ENCODE measurements around the gene STRN4. TPM values are rescaled to one million over a fixed set of nuclear protein-coding genes. Genes with fewer than 3 reads are reported as not detected.
"Not testable (repeated sequence)": the region's sequence is repeated elsewhere in the genome, so short reads cannot be mapped to it uniquely, and the experiment has no call there.

The STRN4 gene
- total RNA-seq, 2 experiments from 2014 or later: 75.1 to 78.5 TPM

DNA sequence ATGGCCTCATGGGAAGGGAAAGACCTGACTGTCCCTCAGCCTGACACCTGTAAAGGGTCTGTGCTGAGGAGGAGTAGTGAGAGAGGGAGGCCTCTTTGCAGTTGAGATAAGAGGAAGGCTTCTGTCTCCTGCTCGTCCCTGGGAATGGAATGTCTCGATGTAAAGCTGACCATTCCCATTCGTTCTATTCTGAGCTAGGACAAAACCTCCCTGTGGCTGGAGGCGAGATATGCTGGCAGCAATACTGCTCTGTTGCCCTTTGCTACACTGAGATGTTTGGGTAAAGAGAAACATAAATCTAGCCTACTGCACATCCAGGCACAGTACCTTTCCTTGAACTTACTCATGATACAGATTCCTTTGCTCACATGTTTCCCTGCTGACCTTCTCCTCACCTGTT is 22.5 kb upstream of the STRN4 start:
- ChIA-PET POLR2A (interaction anchor here (1.3 to 2.3 kb wide), 3 partner anchors 16 to 25 kb away, joined by 3 to 6 read pairs (median 4); partner anchors contain the start of gene SLC1A5), CTCF (interaction anchor here (1.4 to 5.7 kb wide), 4 partner anchors 13 to 72 kb away, joined by 6 to 90 read pairs (median 18); no protein-coding TSS in a partner anchor)
- not testable (repeated sequence) for H3K27me3 Mint-ChIP-seq; DNase-seq; H3K27ac Mint-ChIP-seq; H3K4me3 Mint-ChIP-seq; H3K36me3 Mint-ChIP-seq (ENCODE audit: low read depth); H3K9me3 Mint-ChIP-seq
- peaks cover 10% of the 10 kb centered on the region for H3K4me1 Mint-ChIP-seq

DNA sequence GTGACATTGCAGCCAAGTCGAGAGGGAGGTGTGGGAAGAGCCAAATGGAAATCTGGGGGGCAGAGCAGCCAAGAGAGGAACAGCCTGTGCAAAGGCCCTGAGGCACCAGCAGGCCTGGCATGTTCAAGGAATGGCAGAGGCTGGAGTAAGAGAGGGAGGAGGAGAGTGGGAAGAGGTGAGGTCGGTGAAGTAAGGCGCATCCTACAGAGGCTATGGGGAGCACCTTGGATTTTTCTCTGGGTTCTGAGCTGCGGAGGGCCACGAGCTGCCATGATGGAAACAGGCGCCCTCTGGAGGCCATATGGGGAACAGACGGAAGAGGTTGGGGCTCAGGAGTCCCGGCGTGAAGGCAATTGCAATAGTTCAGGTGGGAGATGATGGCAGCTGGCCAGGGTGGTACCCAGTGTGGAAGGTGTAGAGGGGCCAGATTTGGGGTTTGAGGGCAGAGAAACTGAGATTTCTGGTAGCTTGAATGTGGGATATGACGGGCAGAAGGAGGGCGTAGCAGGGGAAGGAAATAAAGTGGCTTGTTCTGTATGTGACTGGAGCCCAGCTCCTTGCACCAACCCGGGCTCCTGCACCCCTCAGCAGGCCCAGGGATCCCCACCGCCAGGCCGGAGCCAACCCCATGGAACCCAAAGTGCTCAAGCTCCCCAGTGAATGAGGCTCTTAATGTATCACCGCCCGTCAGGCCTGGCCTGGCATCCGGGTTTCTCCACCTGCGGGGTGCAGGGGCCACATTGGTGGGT is 20.5 kb upstream of the STRN4 start:
- DNase-seq: peak; percentile 73
- H3K27me3 Mint-ChIP-seq: no peaks in the 10 kb centered on the region
- ChIA-PET POLR2A (interaction anchor here (1.3 to 3.0 kb wide), 3 partner anchors 9 to 21 kb away, joined by 4 to 16 read pairs (median 12); partner anchors contain the start of gene SLC1A5), CTCF (interaction anchor here (0.6 to 5.7 kb wide), 29 partner anchors 11 to 394 kb away, joined by 3 to 90 read pairs (median 4); partner anchors contain the start of genes AP2S1 and SLC1A5)
- no peak overlapping the region for H3K27ac Mint-ChIP-seq
- H3K4me1 Mint-ChIP-seq: peaks cover 4% of the 10 kb centered on the region
- no peak overlapping the region for H3K4me3 Mint-ChIP-seq
- H3K9me3 Mint-ChIP-seq: no peaks in the 10 kb centered on the region
- no peaks in the 10 kb centered on the region for H3K36me3 Mint-ChIP-seq (ENCODE audit: low read depth)

DNA sequence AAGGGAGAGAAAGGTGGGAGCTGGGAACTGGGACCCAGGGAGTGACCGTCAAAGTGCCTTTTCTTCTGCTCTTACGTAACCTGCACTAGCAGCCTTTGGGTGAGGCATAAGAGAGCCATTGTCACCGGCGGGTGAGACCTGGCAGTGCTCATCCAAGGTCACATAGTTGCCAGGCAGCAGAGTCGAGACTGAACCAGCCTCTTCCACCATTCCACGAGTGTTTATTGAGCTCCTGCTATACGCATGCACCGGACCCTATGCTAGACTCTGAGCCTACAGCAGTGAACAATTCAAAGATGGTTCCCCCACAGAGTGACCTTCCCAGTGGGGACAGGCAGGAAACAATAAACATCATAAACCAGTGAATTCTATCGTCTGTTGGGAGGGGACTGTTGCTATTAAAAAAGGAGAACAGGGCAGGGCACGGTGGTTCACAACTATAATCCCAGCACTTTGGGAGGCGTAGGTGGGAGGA is 18.6 kb upstream of the STRN4 start:
- Mint-ChIP-seq H3K27me3 (no peaks in the 10 kb centered on the region), H3K9me3 (no peaks in the 10 kb centered on the region), H3K27ac (no peak overlapping the region), H3K36me3 (ENCODE audit: low read depth) (no peaks in the 10 kb centered on the region), H3K4me1 (peaks cover 4% of the 10 kb centered on the region), H3K4me3 (no peak overlapping the region)
- CTCF ChIA-PET: interaction anchor here (1.4 to 5.7 kb wide), 7 partner anchors 9 to 76 kb away, joined by 3 to 90 read pairs (median 13); no protein-coding TSS in a partner anchor
- POLR2A ChIA-PET: interaction anchor here (0.8 to 3.0 kb wide), 2 partner anchors 20 to 75 kb away, joined by 4 to 16 read pairs; no protein-coding TSS in a partner anchor
- no peak for DNase-seq

DNA sequence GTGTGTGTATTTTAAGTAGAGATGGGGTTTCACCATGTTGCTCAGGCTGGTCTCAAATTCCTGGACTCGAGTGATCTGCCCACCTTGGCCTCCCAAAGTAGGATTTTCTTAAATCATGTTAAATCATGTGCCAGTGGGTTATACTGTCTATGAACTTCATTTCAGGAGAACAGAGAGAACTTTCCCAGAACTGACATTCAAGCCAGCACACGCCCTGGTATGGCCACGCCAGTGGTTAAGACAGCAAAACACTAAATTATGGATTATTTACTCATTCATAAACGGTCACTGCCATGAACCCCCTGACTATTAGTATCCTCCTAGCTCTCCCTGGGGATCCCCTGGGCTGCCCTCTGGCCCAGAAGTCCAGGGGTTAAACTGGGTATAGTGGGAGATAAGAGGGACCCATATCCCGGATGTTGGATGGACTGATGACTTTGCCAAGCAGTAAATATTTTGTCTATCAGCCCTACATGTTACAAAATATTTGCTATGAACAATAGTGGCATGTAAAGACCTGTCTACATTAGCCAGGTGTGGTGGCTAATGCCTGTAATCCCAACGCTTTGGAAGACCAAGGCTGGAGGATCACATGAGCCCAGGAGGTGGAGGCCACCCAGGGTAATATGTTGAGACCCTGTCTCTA is 16.1 kb upstream of the STRN4 start:
- CTCF ChIA-PET: interaction anchor here (1.0 kb wide), 1 partner anchor 78 kb away, joined by 4 read pairs; no protein-coding TSS in a partner anchor
- POLR2A ChIA-PET: no interaction called here
- H3K4me1 Mint-ChIP-seq: peaks cover 9% of the 10 kb centered on the region
- DNase-seq: no peak
- no peak overlapping the region for H3K27ac Mint-ChIP-seq
- H3K36me3 Mint-ChIP-seq (ENCODE audit: low read depth): peaks cover under 1% of the 10 kb centered on the region
- no peaks in the 10 kb centered on the region for H3K27me3 Mint-ChIP-seq
- no peak overlapping the region for H3K4me3 Mint-ChIP-seq
- H3K9me3 Mint-ChIP-seq: no peaks in the 10 kb centered on the region

DNA sequence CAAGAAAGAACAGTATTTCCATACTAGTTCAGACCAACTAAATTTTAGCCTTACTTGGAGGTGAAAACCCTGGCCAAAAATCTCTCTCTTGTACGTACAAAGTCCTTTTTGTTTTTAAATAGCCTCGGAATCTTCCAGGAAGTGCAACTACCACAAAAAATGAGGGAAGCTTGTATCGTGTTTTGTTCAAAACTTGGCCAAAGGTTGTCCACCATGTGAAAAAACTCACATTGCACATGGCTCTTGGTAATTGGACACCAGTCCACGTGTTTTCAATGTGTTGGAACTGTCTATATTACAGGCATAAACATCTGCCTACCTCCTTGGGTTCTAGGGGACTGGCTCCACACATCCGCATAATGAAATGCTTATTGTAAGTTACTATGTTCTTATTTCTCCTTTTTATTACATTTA is 15.2 kb upstream of the STRN4 start:
- Mint-ChIP-seq H3K4me3 (no peak overlapping the region), H3K9me3 (no peaks in the 10 kb centered on the region), H3K36me3 (ENCODE audit: low read depth) (peaks cover 10% of the 10 kb centered on the region), H3K27ac (no peak overlapping the region), H3K4me1 (peaks cover 9% of the 10 kb centered on the region), H3K27me3 (no peaks in the 10 kb centered on the region)
- DNase-seq: no peak
- ChIA-PET POLR2A (interaction anchor here (1.3 kb wide), 1 partner anchor 27 kb away, joined by 4 read pairs; the partner anchor contains the start of gene SLC1A5), CTCF (interaction anchor here (0.8 to 1.0 kb wide), 2 partner anchors 79 kb away, joined by 3 to 4 read pairs; no protein-coding TSS in a partner anchor)

DNA sequence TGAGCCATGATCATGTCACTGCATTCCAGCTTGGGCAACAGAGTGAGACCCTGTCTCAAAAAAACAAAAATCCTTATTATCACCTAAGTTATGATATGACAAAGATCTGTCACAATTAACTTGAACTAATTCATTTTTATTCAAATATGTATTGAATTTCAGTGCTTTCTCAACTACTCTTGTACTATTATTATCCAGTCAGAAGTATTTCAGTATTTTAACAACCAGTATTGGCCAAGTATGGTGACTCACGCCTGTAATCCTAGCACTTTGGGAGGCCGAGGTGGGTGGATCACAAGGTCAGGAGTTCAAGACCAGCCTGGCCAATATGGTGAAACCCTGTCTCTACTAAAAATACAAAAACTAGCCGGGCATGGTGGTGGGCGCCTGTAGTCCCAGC is 14.6 kb upstream of the STRN4 start:
- H3K4me1 Mint-ChIP-seq: peaks cover 11% of the 10 kb centered on the region
- not testable (repeated sequence) for DNase-seq, H3K27ac Mint-ChIP-seq, H3K9me3 Mint-ChIP-seq, H3K4me3 Mint-ChIP-seq, H3K27me3 Mint-ChIP-seq
- ChIA-PET POLR2A (interaction anchor here (1.3 kb wide), 1 partner anchor 27 kb away, joined by 4 read pairs; the partner anchor contains the start of gene SLC1A5), CTCF (interaction anchor here (0.8 kb wide), 1 partner anchor 80 kb away, joined by 3 read pairs; no protein-coding TSS in a partner anchor)
- peaks cover 11% of the 10 kb centered on the region for H3K36me3 Mint-ChIP-seq (ENCODE audit: low read depth)

DNA sequence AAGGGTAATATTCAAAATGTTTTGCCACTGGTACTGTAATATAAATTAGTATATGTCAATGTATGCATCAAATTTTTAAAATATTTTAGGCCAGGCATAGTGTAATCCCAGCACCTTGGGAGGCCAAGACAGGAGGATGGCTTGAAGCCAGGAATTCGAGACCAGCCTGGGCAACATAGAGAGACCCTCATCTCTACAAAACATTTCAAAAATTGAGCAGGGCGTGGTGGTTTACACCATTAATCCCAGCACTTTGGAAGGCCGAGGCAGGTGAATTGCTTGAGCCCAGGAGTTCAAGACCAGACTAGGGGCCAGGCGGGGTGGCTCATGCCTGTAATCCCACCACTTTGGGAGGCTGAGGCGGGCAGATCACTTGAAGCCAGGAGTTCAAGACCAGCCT is 14.1 kb upstream of the STRN4 start:
- peaks cover 11% of the 10 kb centered on the region for H3K36me3 Mint-ChIP-seq (ENCODE audit: low read depth)
- DNase-seq: no peak
- no peak overlapping the region for H3K4me3 Mint-ChIP-seq
- H3K27ac Mint-ChIP-seq: no peak overlapping the region
- POLR2A ChIA-PET: interaction anchor here (1.3 kb wide), 1 partner anchor 28 kb away, joined by 4 read pairs; the partner anchor contains the start of gene SLC1A5
- H3K27me3 Mint-ChIP-seq: no peaks in the 10 kb centered on the region
- peaks cover 11% of the 10 kb centered on the region for H3K4me1 Mint-ChIP-seq
- no peaks in the 10 kb centered on the region for H3K9me3 Mint-ChIP-seq
- CTCF ChIA-PET: no interaction called here

DNA sequence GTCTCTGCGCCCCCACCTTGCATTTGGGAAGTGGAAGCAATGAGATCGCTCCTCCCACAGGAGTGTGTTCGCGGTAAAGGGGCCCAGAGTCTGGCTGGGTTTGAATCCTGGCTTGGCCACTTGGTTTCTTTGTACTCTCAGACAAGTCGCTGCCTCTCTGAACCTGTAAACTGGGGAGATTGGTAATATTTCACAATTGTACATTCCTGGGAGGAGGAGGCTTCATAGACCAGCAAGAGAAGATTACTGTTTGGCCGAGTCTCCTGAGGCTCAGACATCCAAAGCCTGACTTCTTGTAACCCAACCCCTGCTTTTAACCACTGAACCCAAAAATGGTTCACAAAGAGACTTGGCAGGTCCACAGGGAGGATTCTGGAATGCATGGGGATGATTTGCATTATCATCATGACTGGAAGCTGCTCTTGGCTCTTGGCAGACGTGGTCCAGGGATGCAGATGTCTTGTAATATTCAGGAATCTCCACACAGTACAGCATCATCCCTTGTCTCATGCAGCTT is 13.6 kb upstream of the STRN4 start:
- Mint-ChIP-seq H3K27ac (no peak overlapping the region), H3K9me3 (no peaks in the 10 kb centered on the region)
- CTCF ChIA-PET: no interaction called here

DNA sequence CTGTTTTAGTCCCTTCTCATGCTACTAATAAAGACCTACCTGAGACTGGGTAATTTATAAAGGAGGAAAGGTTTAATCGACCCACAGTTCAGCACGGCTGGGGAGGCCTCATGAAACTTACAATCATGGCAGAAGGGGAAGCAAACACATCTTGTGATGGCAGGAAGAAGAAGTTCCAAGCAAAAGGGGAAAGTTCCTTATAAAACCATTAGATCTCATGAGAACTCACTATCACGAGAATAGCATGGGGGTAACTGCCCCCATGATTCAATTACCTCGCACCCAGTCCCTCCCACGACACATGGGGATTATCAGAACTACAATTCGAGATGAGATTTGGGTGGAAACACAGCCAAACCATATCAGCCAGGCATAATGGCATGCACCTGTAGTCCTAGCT is 13.0 kb upstream of the STRN4 start:
- H3K4me3 Mint-ChIP-seq: no peak overlapping the region
- CTCF ChIA-PET: interaction anchor here (1.1 to 2.1 kb wide), 3 partner anchors 9 to 56 kb away, joined by 3 to 9 read pairs (median 3); no protein-coding TSS in a partner anchor
- peaks cover 11% of the 10 kb centered on the region for H3K36me3 Mint-ChIP-seq (ENCODE audit: low read depth)
- no peak overlapping the region for H3K27ac Mint-ChIP-seq
- H3K9me3 Mint-ChIP-seq: no peaks in the 10 kb centered on the region
- no peak for DNase-seq
- H3K27me3 Mint-ChIP-seq: no peaks in the 10 kb centered on the region
- peaks cover 11% of the 10 kb centered on the region for H3K4me1 Mint-ChIP-seq
- POLR2A ChIA-PET: interaction anchor here (1.2 kb wide), 1 partner anchor 28 kb away, joined by 3 read pairs; no protein-coding TSS in a partner anchor

More for the DNA sequence above, 13.6 kb upstream of the STRN4 start:
- no peaks in the 10 kb centered on the region for H3K27me3 Mint-ChIP-seq
- H3K36me3 Mint-ChIP-seq (ENCODE audit: low read depth): peaks cover 11% of the 10 kb centered on the region
- no peak for DNase-seq
- H3K4me3 Mint-ChIP-seq: no peak overlapping the region
- POLR2A ChIA-PET: no interaction called here
- H3K4me1 Mint-ChIP-seq: peaks cover 11% of the 10 kb centered on the region

DNA sequence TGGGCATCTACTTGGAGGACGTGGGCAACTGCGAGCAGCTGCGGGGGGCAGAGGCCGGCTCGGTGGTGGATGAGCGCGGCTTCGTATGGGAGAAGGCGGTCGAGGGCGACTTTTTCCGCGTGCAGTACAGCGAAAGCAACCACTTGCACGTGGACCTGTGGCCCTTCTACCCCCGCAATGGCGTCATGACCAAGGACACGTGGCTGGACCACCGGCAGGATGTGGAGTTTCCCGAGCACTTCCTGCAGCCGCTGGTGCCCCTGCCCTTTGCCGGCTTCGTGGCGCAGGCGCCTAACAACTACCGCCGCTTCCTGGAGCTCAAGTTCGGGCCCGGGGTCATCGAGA is 10.3 kb upstream of the STRN4 start:
- Mint-ChIP-seq H3K9me3 (no peaks in the 10 kb centered on the region), H3K36me3 (ENCODE audit: low read depth) (peaks cover 11% of the 10 kb centered on the region), H3K27ac (no peak overlapping the region), H3K4me3 (no peak overlapping the region), H3K27me3 (no peaks in the 10 kb centered on the region), H3K4me1 (peaks cover 19% of the 10 kb centered on the region)
- ChIA-PET CTCF (interaction anchor here (0.7 to 6.3 kb wide), 6 partner anchors 8 to 94 kb away, joined by 3 to 90 read pairs (median 8); partner anchors contain the start of gene AP2S1), POLR2A (interaction anchor here (2.1 kb wide), 1 partner anchor 84 kb away, joined by 11 read pairs; no protein-coding TSS in a partner anchor)
- no peak for DNase-seq

DNA sequence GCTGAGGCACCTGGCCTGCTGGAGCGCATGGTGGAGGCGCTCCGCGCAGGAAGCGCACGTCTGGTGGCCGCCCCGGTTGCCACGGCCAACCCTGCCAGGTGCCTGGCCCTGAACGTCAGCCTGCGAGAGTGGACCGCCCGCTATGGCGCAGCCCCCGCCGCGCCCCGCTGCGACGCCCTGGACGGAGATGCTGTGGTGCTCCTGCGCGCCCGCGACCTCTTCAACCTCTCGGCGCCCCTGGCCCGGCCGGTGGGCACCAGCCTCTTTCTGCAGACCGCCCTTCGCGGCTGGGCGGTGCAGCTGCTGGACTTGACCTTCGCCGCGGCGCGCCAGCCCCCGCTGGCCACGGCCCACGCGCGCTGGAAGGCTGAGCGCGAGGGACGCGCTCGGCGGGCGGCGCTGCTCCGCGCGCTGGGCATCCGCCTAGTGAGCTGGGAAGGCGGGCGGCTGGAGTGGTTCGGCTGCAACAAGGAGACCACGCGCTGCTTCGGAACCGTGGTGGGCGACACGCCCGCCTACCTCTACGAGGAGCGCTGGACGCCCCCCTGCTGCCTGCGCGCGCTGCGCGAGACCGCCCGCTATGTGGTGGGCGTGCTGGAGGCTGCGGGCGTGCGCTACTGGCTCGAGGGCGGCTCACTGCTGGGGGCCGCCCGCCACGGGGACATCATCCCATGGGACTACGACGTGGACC is 9.7 kb upstream of the STRN4 start:
- H3K9me3 Mint-ChIP-seq: no peaks in the 10 kb centered on the region
- POLR2A ChIA-PET: interaction anchor here (2.1 kb wide), 1 partner anchor 85 kb away, joined by 11 read pairs; no protein-coding TSS in a partner anchor
- H3K36me3 Mint-ChIP-seq (ENCODE audit: low read depth): peaks cover 12% of the 10 kb centered on the region
- H3K27me3 Mint-ChIP-seq: no peaks in the 10 kb centered on the region
- no peak overlapping the region for H3K27ac Mint-ChIP-seq
- no peak for DNase-seq
- peaks cover 19% of the 10 kb centered on the region for H3K4me1 Mint-ChIP-seq
- H3K4me3 Mint-ChIP-seq: no peak overlapping the region
- CTCF ChIA-PET: interaction anchor here (0.7 to 6.3 kb wide), 4 partner anchors 12 to 95 kb away, joined by 3 to 90 read pairs (median 8); partner anchors contain the start of gene AP2S1
